IMR-90 (cell line): ENCODE measurements around the gene MILR1. TPM values are rescaled to one million over a fixed set of nuclear protein-coding genes. Genes with fewer than 3 reads are reported as not detected.

Source experiments
- ATAC-seq: fragments of 200-7000 bp; cut with Tn5 transposase; 2 replicates; pipeline ENCODE4 v1.9.1; 2020; ENCODE audit warnings: low read depth, mild to moderate bottlenecking, moderate library complexity
- BruUV-seq: library from RNA; stranded (reverse); fragments of 400-500 nt; replicated peaks from 2 replicates; lab custom pipeline; 2021; lab: Mats Ljungman, UMichigan
- CTCF ChIA-PET: fragments of 300-600 bp; formaldehyde crosslinking; extraction: SDS; loops from one replicate; lab custom pipeline; 2021; ENCODE audit warnings: antibody characterized with exemption; lab: Yijun Ruan, JAX
- POLR2A ChIA-PET: fragments of 300-600 bp; sonication (Branson Sonifier 250); formaldehyde crosslinking; loops from one replicate; lab custom pipeline; 2022; ENCODE audit warnings: antibody characterized with exemption; ENCODE audit not compliant: unreplicated experiment; lab: Charles Lee
- DNase-seq: peaks from one replicate; pipeline ENCODE4 v3.0.0; 2013
- H2AFZ ChIP-seq: replicated peaks from 2 replicates; pipeline ENCODE3; 2013; ENCODE audit warnings: low read length, mild to moderate bottlenecking; ENCODE audit not compliant: poor library complexity
- H2AK5ac ChIP-seq: 2 replicates; pipeline ENCODE4 v1.6.1; 2013; ENCODE audit warnings: low read depth, low read length, inconsistent platforms
- H2AK9ac ChIP-seq: replicated peaks from 2 replicates; pipeline ENCODE3; 2013; ENCODE audit warnings: mild to moderate bottlenecking, low read depth, low read length, moderate library complexity; ENCODE audit not compliant: poor library complexity
- H2BK120ac ChIP-seq: 2 replicates; pipeline ENCODE4 v1.6.1; 2013; ENCODE audit warnings: low read depth, low read length, inconsistent platforms
- H2BK15ac ChIP-seq: 3 replicates; pipeline ENCODE4 v1.6.1; 2013; ENCODE audit warnings: low read depth, low read length, inconsistent platforms
- H2BK20ac ChIP-seq: 2 replicates; pipeline ENCODE4 v1.6.1; 2013; ENCODE audit warnings: low read depth, mild to moderate bottlenecking, inconsistent platforms, low read length, moderate library complexity
- H2BK5ac ChIP-seq: 2 replicates; pipeline ENCODE4 v1.6.1; 2013; ENCODE audit warnings: mild to moderate bottlenecking, low read depth, low read length, inconsistent platforms; ENCODE audit not compliant: poor library complexity, severe bottlenecking
- H3K14ac ChIP-seq: replicated peaks from 2 replicates; pipeline ENCODE4 v1.6.1; 2013; ENCODE audit warnings: low read depth, low read length, inconsistent platforms
- H3K18ac ChIP-seq: 2 replicates; pipeline ENCODE4 v1.6.1; 2013; ENCODE audit warnings: low read depth, low read length, control low read depth
- H3K23ac ChIP-seq: 2 replicates; pipeline ENCODE4 v1.6.1; 2013; ENCODE audit warnings: low read depth, low read length, inconsistent platforms
- H3K27ac ChIP-seq: 2 replicates; pipeline ENCODE4 v1.5.1; 2013; ENCODE audit warnings: mild to moderate bottlenecking, control low read depth, low read length; ENCODE audit not compliant: insufficient read depth
- H3K27me3 ChIP-seq: 2 replicates; pipeline ENCODE4 v1.6.1; 2013; ENCODE audit warnings: low read length; ENCODE audit not compliant: control insufficient read depth, insufficient read depth
- H3K36me3 ChIP-seq: 2 replicates; pipeline ENCODE4 v1.6.1; 2013; ENCODE audit warnings: low read length, mixed read lengths; ENCODE audit not compliant: control insufficient read depth, insufficient read depth
- H3K4ac ChIP-seq: 2 replicates; pipeline ENCODE4 v1.6.1; 2013; ENCODE audit warnings: low read depth, low read length, inconsistent platforms
- H3K4me1 ChIP-seq: 2 replicates; pipeline ENCODE4 v1.6.1; 2013; ENCODE audit warnings: low read length, mixed read lengths; ENCODE audit not compliant: control insufficient read depth, insufficient read depth
- H3K4me2 ChIP-seq: 2 replicates; pipeline ENCODE4 v1.6.1; 2013; ENCODE audit warnings: low read depth, mild to moderate bottlenecking, control low read depth, low read length, moderate library complexity
- H3K4me3 ChIP-seq: 2 replicates; pipeline ENCODE4 v1.5.1; 2013; ENCODE audit warnings: low read depth, mild to moderate bottlenecking, control low read depth, low read length, moderate library complexity; ENCODE audit not compliant: insufficient read depth
- H3K56ac ChIP-seq: 2 replicates; pipeline ENCODE4 v1.6.1; 2013; ENCODE audit warnings: low read length, inconsistent platforms; ENCODE audit not compliant: insufficient read depth; ENCODE audit errors: extremely low read depth
- H3K79me1 ChIP-seq, 2 experiments: 2 replicates each; pipeline ENCODE4 v1.6.1; 2013; ENCODE audit warnings: low read length in 2 of 2, inconsistent platforms in 1 of 2, low read depth in 1 of 2
- H3K9ac ChIP-seq: 2 replicates; pipeline ENCODE4 v1.6.1; 2013; ENCODE audit warnings: low read depth, low read length, control low read depth
- H3K9me1 ChIP-seq: 2 replicates; pipeline ENCODE4 v1.6.1; 2013; ENCODE audit warnings: low read length, inconsistent platforms; ENCODE audit not compliant: insufficient read depth
- H3K9me3 ChIP-seq: 2 replicates; pipeline ENCODE4 v1.6.1; 2013; ENCODE audit warnings: low read length; ENCODE audit not compliant: control insufficient read depth, insufficient read depth
- H4K20me1 ChIP-seq: 2 replicates; pipeline ENCODE4 v1.6.1; 2013; ENCODE audit warnings: low read length, inconsistent platforms; ENCODE audit not compliant: insufficient read depth
- H4K5ac ChIP-seq: 2 replicates; pipeline ENCODE4 v1.6.1; 2013; ENCODE audit warnings: mild to moderate bottlenecking, low read depth, low read length, control low read depth
- H4K8ac ChIP-seq, 2 experiments: 2 replicates each; pipeline ENCODE4 v1.6.1; 2013; ENCODE audit warnings: low read depth in 2 of 2, low read length in 2 of 2, control low read depth in 1 of 2, inconsistent platforms in 1 of 2
- H4K91ac ChIP-seq: 2 replicates; pipeline ENCODE4 v1.6.1; 2013; ENCODE audit warnings: low read depth, low read length, inconsistent platforms; ENCODE audit not compliant: insufficient read depth
- CEBPB ChIP-seq: IDR thresholded peaks from 2 replicates; pipeline ENCODE4 v1.6.1; 2012; ENCODE audit warnings: low read depth, low read length, improper control_type of control experiment
- MAFK ChIP-seq: IDR thresholded peaks from 2 replicates; pipeline ENCODE4 v1.6.1; 2012; ENCODE audit warnings: low read depth, low read length, improper control_type of control experiment
- POLR2A ChIP-seq: IDR thresholded peaks from 2 replicates; pipeline ENCODE4 v1.6.1; 2012; ENCODE audit warnings: mild to moderate bottlenecking, low read depth, low read length
- RAD21 ChIP-seq: IDR thresholded peaks from 2 replicates; pipeline ENCODE4 v1.6.1; 2012; ENCODE audit warnings: low read length, improper control_type of control experiment
- SMC3 ChIP-seq: fragments of 150-350 bp; IDR thresholded peaks from 2 replicates; pipeline ENCODE4 v1.6.1; 2016; ENCODE audit warnings: low read depth, mild to moderate bottlenecking, antibody characterized with exemption, low read length, moderate library complexity
- WGBS, 2 experiments: methylation state at CpG; one replicate each; pipeline versions ENCODE4 v1.1.5 to v1.1.7; 2013; ENCODE audit warnings: missing lambda C conversion rate in 2 of 2; ENCODE audit not compliant: insufficient read length in 1 of 2; ENCODE audit errors: extremely low coverage in 2 of 2; 5-methylcytosine and 5-hydroxymethylcytosine counted together
- dilution Hi-C: fragments of 300-500 bp; cut with HindIII; formaldehyde crosslinking; loops from one replicate; pipeline ENCODE4 v1.14.3; 2018; ENCODE audit warnings: low sequenced_read_pairs; ENCODE audit not compliant: unreplicated experiment
- in situ Hi-C: fragments of 300-500 bp; cut with MboI; formaldehyde crosslinking; loops from 3 replicates; pipeline ENCODE4 v1.14.3; 2019; ENCODE audit warnings: low sequenced_read_pairs, inconsistent platforms, mixed read lengths
- intact Hi-C: fragments of 100-400 bp; cut with micrococcal nuclease; formaldehyde crosslinking; loops from 2 replicates; pipeline ENCODE4 v1.10.0; 2022
- polyA plus RNA-seq, 3 experiments: library from polyadenylated mRNA; depleted of rRNA; stranded (reverse); fragments of >200 nt; gene quantifications; 2 replicates each; pipeline ENCODE4 v1.2.3, GENCODE V29; 2012; ENCODE audit warnings: low replicate concordance in 1 of 3
- total RNA-seq: library from RNA; depleted of rRNA; stranded (reverse); fragments of >200 nt; gene quantifications from 2 replicates; pipeline ENCODE4 v1.2.3, GENCODE V29; 2012
- TF ChIP-seq, protein P1 (sequence below): conservative IDR thresholded peaks from 2 replicates; pipeline ENCODE4 v1.5.1; 2012; ENCODE audit warnings: mild to moderate bottlenecking, low read depth, low read length, improper control_type of control experiment
- TF ChIP-seq, protein P2 (sequence below): fragments of 150-350 bp; IDR thresholded peaks from 2 replicates; pipeline ENCODE4 v1.6.1; 2016; ENCODE audit warnings: low read depth, mild to moderate bottlenecking, low read length, moderate library complexity, borderline replicate concordance

The MILR1 gene
- total and polyA plus RNA-seq, 2 of the 4 experiments (the other 2 are of a cell fraction): 0.36 to 0.44 TPM

DNA sequence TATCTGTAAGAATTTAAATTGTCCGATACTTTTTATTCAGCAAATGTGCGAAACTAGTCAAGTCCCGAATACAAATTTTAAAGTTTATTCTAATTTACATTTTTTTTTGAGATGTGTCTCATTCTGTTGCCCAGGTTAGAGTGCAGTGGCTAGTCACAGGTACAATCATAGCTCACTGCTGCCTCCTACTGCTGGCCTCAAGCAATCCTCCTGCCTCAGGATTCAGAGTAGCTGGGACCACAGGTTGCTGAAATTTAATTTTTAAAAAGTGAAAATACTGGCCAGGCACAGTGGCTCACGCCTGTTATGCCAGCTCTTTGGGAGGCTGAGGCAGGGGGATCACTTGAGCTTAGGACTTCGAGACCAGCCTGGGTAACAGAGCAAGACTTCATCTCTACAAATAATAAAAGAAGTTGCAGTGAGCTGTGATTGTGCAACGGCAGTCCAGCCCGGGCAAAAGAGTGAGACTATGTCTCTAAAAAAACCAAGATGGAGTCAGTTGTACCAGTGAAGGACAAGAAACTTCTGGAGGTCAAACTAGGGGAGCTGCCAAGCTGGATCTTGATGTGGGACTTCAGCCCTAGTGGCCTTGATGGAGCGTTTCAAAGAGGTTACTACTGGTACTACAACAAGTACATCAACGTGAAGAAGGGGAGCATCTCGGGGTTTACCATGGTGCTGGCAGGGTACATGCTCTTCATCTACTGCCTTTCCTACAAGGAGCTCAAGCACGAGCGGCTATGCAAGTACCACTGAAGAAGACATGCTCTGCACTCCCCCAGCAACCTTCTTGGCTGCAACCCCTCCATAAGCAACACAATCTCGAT, 42.3 kb downstream of the MILR1 start:
- ChIA-PET CTCF (interaction anchor here (0.5 to 3.6 kb wide), 10 partner anchors 10 to 111 kb away, joined by 3 to 35 read pairs (median 5); partner anchors contain the start of genes CEP95 and DDX5), POLR2A (interaction anchor here (0.8 kb wide), 1 partner anchor 15 kb away, joined by 3 read pairs; the partner anchor contains the start of genes CEP95 and DDX5)
- no peak overlapping the region for H2AK5ac ChIP-seq
- dilution Hi-C loops: no loop called here
- H3K23ac ChIP-seq: no peak overlapping the region
- H3K79me1 ChIP-seq: peaks cover 8 to 13% of the 10 kb centered on the region in 2 experiments; a peak in 3 of 4 replicates
- H3K4me3 ChIP-seq: no peak overlapping the region
- H3K14ac ChIP-seq: no peak overlapping the region
- no peak overlapping the region for H3K4ac ChIP-seq
- H4K5ac ChIP-seq: no peak overlapping the region
- 100% methylated on average over 1 of the region's 13 CpGs; no CpG with 5 or more reads in 1 of the 2 experiments for WGBS, 2 experiments
- H2AFZ ChIP-seq: no peak overlapping the region
- no peak overlapping the region for H2BK20ac ChIP-seq
- no peak overlapping the region for H3K27ac ChIP-seq
- in situ Hi-C loops: loop anchor here (5.0 kb wide), 2 partner anchors 69 to 169 kb away; no protein-coding TSS in a partner anchor
- H3K9ac ChIP-seq: no peak overlapping the region
- no peak overlapping the region for H3K18ac ChIP-seq
- H2AK9ac ChIP-seq: no peak overlapping the region
- no peaks in the 10 kb centered on the region for H3K4me1 ChIP-seq
- H3K9me3 ChIP-seq: no peaks in the 10 kb centered on the region
- intact Hi-C loops: loop anchor here (1.0 to 5.0 kb wide), 3 partner anchors 71 to 184 kb away; no protein-coding TSS in a partner anchor
- no peak overlapping the region for H2BK5ac ChIP-seq
- H4K20me1 ChIP-seq: no peaks in the 10 kb centered on the region; the same call in 1 of the 2 replicates
- H4K8ac ChIP-seq: no peak overlapping the region
- H4K91ac ChIP-seq: no peak overlapping the region
- H2BK120ac ChIP-seq: no peak overlapping the region
- H3K36me3 ChIP-seq: peaks cover 13% of the 10 kb centered on the region
- DNase-seq: peak; percentile 42
- peak; percentile 52 for TF ChIP-seq CEBPB
- TF ChIP-seq SMC3: peak; percentile 72
- TF ChIP-seq RAD21: peak; percentile 70
- TF ChIP-seq, protein P1, sequence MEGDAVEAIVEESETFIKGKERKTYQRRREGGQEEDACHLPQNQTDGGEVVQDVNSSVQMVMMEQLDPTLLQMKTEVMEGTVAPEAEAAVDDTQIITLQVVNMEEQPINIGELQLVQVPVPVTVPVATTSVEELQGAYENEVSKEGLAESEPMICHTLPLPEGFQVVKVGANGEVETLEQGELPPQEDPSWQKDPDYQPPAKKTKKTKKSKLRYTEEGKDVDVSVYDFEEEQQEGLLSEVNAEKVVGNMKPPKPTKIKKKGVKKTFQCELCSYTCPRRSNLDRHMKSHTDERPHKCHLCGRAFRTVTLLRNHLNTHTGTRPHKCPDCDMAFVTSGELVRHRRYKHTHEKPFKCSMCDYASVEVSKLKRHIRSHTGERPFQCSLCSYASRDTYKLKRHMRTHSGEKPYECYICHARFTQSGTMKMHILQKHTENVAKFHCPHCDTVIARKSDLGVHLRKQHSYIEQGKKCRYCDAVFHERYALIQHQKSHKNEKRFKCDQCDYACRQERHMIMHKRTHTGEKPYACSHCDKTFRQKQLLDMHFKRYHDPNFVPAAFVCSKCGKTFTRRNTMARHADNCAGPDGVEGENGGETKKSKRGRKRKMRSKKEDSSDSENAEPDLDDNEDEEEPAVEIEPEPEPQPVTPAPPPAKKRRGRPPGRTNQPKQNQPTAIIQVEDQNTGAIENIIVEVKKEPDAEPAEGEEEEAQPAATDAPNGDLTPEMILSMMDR: peak; percentile 63
- TF ChIP-seq POLR2A: no peak
- TF ChIP-seq, protein P2, sequence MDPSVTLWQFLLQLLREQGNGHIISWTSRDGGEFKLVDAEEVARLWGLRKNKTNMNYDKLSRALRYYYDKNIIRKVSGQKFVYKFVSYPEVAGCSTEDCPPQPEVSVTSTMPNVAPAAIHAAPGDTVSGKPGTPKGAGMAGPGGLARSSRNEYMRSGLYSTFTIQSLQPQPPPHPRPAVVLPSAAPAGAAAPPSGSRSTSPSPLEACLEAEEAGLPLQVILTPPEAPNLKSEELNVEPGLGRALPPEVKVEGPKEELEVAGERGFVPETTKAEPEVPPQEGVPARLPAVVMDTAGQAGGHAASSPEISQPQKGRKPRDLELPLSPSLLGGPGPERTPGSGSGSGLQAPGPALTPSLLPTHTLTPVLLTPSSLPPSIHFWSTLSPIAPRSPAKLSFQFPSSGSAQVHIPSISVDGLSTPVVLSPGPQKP: no peak
- TF ChIP-seq MAFK: no peak
- no peaks in the 10 kb centered on the region for H3K27me3 ChIP-seq
- H3K4me2 ChIP-seq: no peak overlapping the region
- ATAC-seq: peak; percentile 66
- no peaks in the 10 kb centered on the region for H3K9me1 ChIP-seq
- H2BK15ac ChIP-seq: no peak overlapping the region
- BruUV-seq: no TSS peak
- H3K56ac ChIP-seq: no peak overlapping the region
